A549 (cell line): ENCODE measurements around the gene TMEM174.

ENCODE experiments used
- BHLHE40 ChIP-seq: IDR thresholded peaks from 2 replicates; pipeline ENCODE4 v1.6.1; 2012; ENCODE audit warnings: low read depth, low read length, inconsistent platforms
- CBX8 ChIP-seq: fragments of 200-600 bp; sonication (generic); IDR thresholded peaks from 2 replicates; pipeline ENCODE4 v1.6.1; 2016
- CTCF ChIP-seq: fragments of >200 bp; sonication (Bioruptor Twin); formaldehyde crosslinking; IDR thresholded peaks from 3 replicates; pipeline ENCODE4 v1.5.1; 2016
- ELK1 ChIP-seq: fragments of 150-350 bp; IDR thresholded peaks from 2 replicates; pipeline ENCODE4 v1.6.1; 2014; ENCODE audit warnings: low read depth, mild to moderate bottlenecking, low read length
- EP300 ChIP-seq, 2 experiments: fragments of >200 bp; sonication (Bioruptor Twin); formaldehyde crosslinking; IDR thresholded peaks; 2 replicates in 1 of 2; 3 replicates in 1 of 2; pipeline ENCODE4 v1.6.1; 2016 to 2017
- JUN ChIP-seq, 2 experiments: fragments of >200 bp; sonication (Bioruptor Twin); formaldehyde crosslinking; IDR thresholded peaks; 2 replicates in 1 of 2; 3 replicates in 1 of 2; pipeline ENCODE4 v1.6.1; 2016 to 2017
- KDM1A ChIP-seq: fragments of 200-600 bp; sonication (generic); IDR thresholded peaks from 2 replicates; pipeline ENCODE4 v1.6.1; 2016; ENCODE audit warnings: low read depth, mild to moderate bottlenecking
- POLR2A ChIP-seq: IDR thresholded peaks from 2 replicates; pipeline ENCODE4 v1.6.1; 2012; ENCODE audit warnings: mild to moderate bottlenecking, low read length
- RAD21 ChIP-seq, 2 experiments: fragments of >200 bp in 1 of 2; sonication (Bioruptor Twin) in 1 of 2; formaldehyde crosslinking in 1 of 2; IDR thresholded peaks in 1 of 2; conservative IDR thresholded peaks in 1 of 2; 2 replicates in 1 of 2; 3 replicates in 1 of 2; pipeline ENCODE4 v1.6.1; 2012 to 2018; ENCODE audit warnings: inconsistent platforms in 1 of 2
- RCOR1 ChIP-seq: fragments of 150-350 bp; IDR thresholded peaks from 2 replicates; pipeline ENCODE4 v1.6.1; 2014; ENCODE audit warnings: antibody characterized with exemption, low read length, low read depth

- TF ChIP-seq CTCF, result no peak
- TF ChIP-seq EP300 (IDR thresholded peaks at IDR 0.05), result no peak
- no peak for TF ChIP-seq RCOR1
- TF ChIP-seq ELK1, result no peak
- TF ChIP-seq BHLHE40, result no peak
- no peak for TF ChIP-seq JUN (IDR thresholded peaks at IDR 0.05)
- no peak for TF ChIP-seq KDM1A
- TF ChIP-seq POLR2A, result no peak
- TF ChIP-seq CBX8, result no peak
- no peak for TF ChIP-seq RAD21 (conservative IDR thresholded peaks at IDR 0.05 in 1 of 2, IDR thresholded peaks at IDR 0.05 in 1 of 2)
Observed at GRCh38 chr5:73150876-73151275, 22.1 kb upstream of the TMEM174 start.
